NOMO-1 treated with dmso at 0.1 percent for 144 hours (cell line): ENCODE measurements around the gene PIK3R3.
"Not testable (repeated sequence)": the region's sequence is repeated elsewhere in the genome, so short reads cannot be mapped to it uniquely, and the experiment has no call there.

Source experiments
- DNase-seq: peaks from one replicate; lab custom pipeline; 2025; ENCODE audit not compliant: unreplicated experiment; lab: John Stamatoyannopoulos, UW

PIK3R3 gene

GRCh38 chr1:46113948-46114347 lies 18.5 kb downstream of the PIK3R3 start:
- DNase-seq, result no peak

- DNase-seq, result no peak
Measured at GRCh38 chr1:46112108-46112507, 20.3 kb downstream of the PIK3R3 start.

- no peak for DNase-seq
Measured at GRCh38 chr1:46110521-46110920, 21.9 kb downstream of the PIK3R3 start.

GRCh38 chr1:46102769-46103476 lies 29.5 kb downstream of the PIK3R3 start:
- DNase-seq, result no peak

- DNase-seq, result no peak
Measured at GRCh38 chr1:46099215-46099614, 33.2 kb downstream of the PIK3R3 start.

GRCh38 chr1:46098027-46098712 lies 34.3 kb downstream of the PIK3R3 start:
- DNase-seq, result no peak

- DNase-seq, result no peak
Measured at GRCh38 chr1:46097149-46097472, 35.3 kb downstream of the PIK3R3 start.

- no peak for DNase-seq
Measured at GRCh38 chr1:46096269-46097148, 35.9 kb downstream of the PIK3R3 start.

GRCh38 chr1:46095110-46095509 lies 37.3 kb downstream of the PIK3R3 start:
- not testable (repeated sequence) for DNase-seq

- no peak for DNase-seq
Measured at GRCh38 chr1:46094471-46095005, 37.9 kb downstream of the PIK3R3 start.

GRCh38 chr1:46093832-46094231 lies 38.6 kb downstream of the PIK3R3 start:
- DNase-seq, result not testable (repeated sequence)

- no peak for DNase-seq
Measured at GRCh38 chr1:46087891-46088290, 44.5 kb downstream of the PIK3R3 start.

- no peak for DNase-seq
Measured at GRCh38 chr1:46086576-46086975, 45.9 kb downstream of the PIK3R3 start.

- no peak for DNase-seq
Measured at GRCh38 chr1:46084553-46085451, 47.6 kb downstream of the PIK3R3 start.

- no peak for DNase-seq
Measured at GRCh38 chr1:46083579-46083978, 48.9 kb downstream of the PIK3R3 start.

GRCh38 chr1:46081619-46082018 lies 50.8 kb downstream of the PIK3R3 start:
- no peak for DNase-seq

- DNase-seq, result no peak
Measured at GRCh38 chr1:46081206-46081605, 51.2 kb downstream of the PIK3R3 start.

- no peak for DNase-seq
Measured at GRCh38 chr1:46080257-46080656, 52.2 kb downstream of the PIK3R3 start.

GRCh38 chr1:46077644-46078043 lies 54.8 kb downstream of the PIK3R3 start:
- DNase-seq, result no peak

- no peak for DNase-seq
Measured at GRCh38 chr1:46076343-46076742, 56.1 kb downstream of the PIK3R3 start.

GRCh38 chr1:46072975-46073374 lies 59.5 kb downstream of the PIK3R3 start:
- no peak for DNase-seq
